Endodermal cell (in vitro differentiated cells): ENCODE measurements around the gene CYP4F3. TPM values are rescaled to one million over a fixed set of nuclear protein-coding genes. Genes with fewer than 3 reads are reported as not detected.

Experiments used
- DNase-seq: peaks from one replicate; pipeline ENCODE4 v3.0.0-alpha.2; 2017
- H3K27ac ChIP-seq: 2 replicates; pipeline ENCODE4 v1.5.1; 2013; ENCODE audit warnings: mild to moderate bottlenecking, low read depth, low read length, moderate library complexity
- H3K27me3 ChIP-seq: 2 replicates; pipeline ENCODE4 v1.6.1; 2013; ENCODE audit warnings: mild to moderate bottlenecking, low read length, moderate library complexity; ENCODE audit not compliant: insufficient read depth, control insufficient read depth, poor library complexity, severe bottlenecking
- H3K36me3 ChIP-seq: 2 replicates; pipeline ENCODE4 v1.7.0; 2013; ENCODE audit warnings: mild to moderate bottlenecking, low read length, moderate library complexity; ENCODE audit not compliant: control insufficient read depth, insufficient read depth
- H3K4me1 ChIP-seq: one replicate; pipeline ENCODE4 v1.7.0; 2013; ENCODE audit warnings: low read length; ENCODE audit not compliant: control insufficient read depth, insufficient read depth
- H3K4me3 ChIP-seq: 2 replicates; pipeline ENCODE4 v1.5.1; 2013; ENCODE audit warnings: mild to moderate bottlenecking, low read length, moderate library complexity
- H3K9ac ChIP-seq: 2 replicates; pipeline ENCODE4 v1.6.1; 2013; ENCODE audit warnings: mild to moderate bottlenecking, low read length, moderate library complexity; ENCODE audit not compliant: poor library complexity, severe bottlenecking; ENCODE audit errors: extremely low read depth
- H3K9me3 ChIP-seq: 2 replicates; pipeline ENCODE4 v1.6.1; 2013; ENCODE audit warnings: mild to moderate bottlenecking, low read length, moderate library complexity; ENCODE audit not compliant: control insufficient read depth
- H3K27ac Mint-ChIP-seq: 2 replicates; pipeline ENCODE4 v1.8.0; 2020; ENCODE audit warnings: mixed read lengths
- H3K27me3 Mint-ChIP-seq: 2 replicates; pipeline ENCODE4 v1.8.0; 2021; ENCODE audit warnings: mild to moderate bottlenecking, mixed read lengths; ENCODE audit not compliant: insufficient read depth
- H3K36me3 Mint-ChIP-seq: 2 replicates; pipeline ENCODE4 v1.8.0; 2020; ENCODE audit warnings: low read depth, mixed read lengths
- H3K4me1 Mint-ChIP-seq: 2 replicates; pipeline ENCODE4 v1.8.0; 2020; ENCODE audit warnings: mixed read lengths
- H3K4me3 Mint-ChIP-seq: 2 replicates; pipeline ENCODE4 v1.8.0; 2020; ENCODE audit warnings: mild to moderate bottlenecking, moderate library complexity, mixed read lengths
- H3K9me3 Mint-ChIP-seq: 2 replicates; pipeline ENCODE4 v1.8.0; 2020; ENCODE audit warnings: mild to moderate bottlenecking, mixed read lengths
- WGBS, 2 experiments: methylation state at CpG; one replicate each; pipeline versions ENCODE4 v1.1.5 to v1.1.7; 2013; ENCODE audit warnings: missing lambda C conversion rate in 2 of 2, mixed read lengths in 1 of 2; ENCODE audit not compliant: insufficient coverage in 1 of 2, insufficient read length in 1 of 2; 5-methylcytosine and 5-hydroxymethylcytosine counted together
- total RNA-seq, 2 donors: library from RNA; stranded (reverse); fragmentation: NEBNext Ultra II Directional in 1 of 2; extraction: Animal tissue kit (Norgen Biotek cat#: 25700) in 1 of 2; gene quantifications; 2 replicates in 1 of 2; 3 replicates in 1 of 2; pipeline ENCODE4 v1.2.1, GENCODE V29; 2021
- TF ChIP-seq, protein P1 (sequence below): fragments of 200-600 bp; sonication (generic); conservative IDR thresholded peaks from 2 replicates; pipeline ENCODE4 v1.5.0; 2021; ENCODE audit warnings: antibody characterized with exemption, mild to moderate bottlenecking

Gene CYP4F3
- total RNA-seq, 2 donors from 2014 or later, result not detected

DNA sequence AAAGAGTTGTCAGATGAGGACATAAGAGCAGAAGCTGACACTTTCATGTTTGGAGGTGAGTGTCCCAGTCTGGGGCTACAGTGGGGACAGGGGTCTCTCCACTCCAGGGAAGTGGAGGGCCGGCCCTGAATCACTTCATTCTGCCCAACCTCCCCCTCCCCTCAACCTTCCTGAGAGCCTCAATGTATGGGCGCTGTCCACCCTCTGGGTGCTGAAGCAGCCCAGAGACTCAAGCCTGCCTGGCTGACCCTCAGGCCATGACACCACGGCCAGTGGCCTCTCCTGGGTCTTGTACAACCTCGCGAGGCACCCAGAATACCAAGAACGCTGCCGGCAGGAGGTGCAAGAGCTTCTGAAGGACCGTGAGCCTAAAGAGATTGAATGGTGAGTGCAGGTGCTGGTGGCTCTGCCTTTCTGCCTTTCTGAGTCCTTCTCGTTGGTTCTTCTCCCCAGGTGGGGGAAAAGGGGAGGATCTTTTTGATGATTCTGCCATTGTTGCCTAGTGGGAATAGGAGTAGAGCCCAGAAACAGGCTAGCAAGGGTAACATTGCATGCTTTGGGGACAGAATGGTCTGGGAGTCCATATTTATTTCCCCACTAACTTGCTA, 16.9 kb upstream of the CYP4F3 start:
- no peak overlapping the region for H3K4me3 ChIP-seq
- WGBS, 2 experiments, result 67 to 79% methylated on average over 3 to 9 of the region's 9 CpGs
- TF ChIP-seq, protein P1, sequence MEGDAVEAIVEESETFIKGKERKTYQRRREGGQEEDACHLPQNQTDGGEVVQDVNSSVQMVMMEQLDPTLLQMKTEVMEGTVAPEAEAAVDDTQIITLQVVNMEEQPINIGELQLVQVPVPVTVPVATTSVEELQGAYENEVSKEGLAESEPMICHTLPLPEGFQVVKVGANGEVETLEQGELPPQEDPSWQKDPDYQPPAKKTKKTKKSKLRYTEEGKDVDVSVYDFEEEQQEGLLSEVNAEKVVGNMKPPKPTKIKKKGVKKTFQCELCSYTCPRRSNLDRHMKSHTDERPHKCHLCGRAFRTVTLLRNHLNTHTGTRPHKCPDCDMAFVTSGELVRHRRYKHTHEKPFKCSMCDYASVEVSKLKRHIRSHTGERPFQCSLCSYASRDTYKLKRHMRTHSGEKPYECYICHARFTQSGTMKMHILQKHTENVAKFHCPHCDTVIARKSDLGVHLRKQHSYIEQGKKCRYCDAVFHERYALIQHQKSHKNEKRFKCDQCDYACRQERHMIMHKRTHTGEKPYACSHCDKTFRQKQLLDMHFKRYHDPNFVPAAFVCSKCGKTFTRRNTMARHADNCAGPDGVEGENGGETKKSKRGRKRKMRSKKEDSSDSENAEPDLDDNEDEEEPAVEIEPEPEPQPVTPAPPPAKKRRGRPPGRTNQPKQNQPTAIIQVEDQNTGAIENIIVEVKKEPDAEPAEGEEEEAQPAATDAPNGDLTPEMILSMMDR, result no peak
- H3K27me3 Mint-ChIP-seq, result no peaks in the 10 kb centered on the region
- H3K27me3 ChIP-seq, result no peaks in the 10 kb centered on the region
- H3K4me3 Mint-ChIP-seq, result no peak overlapping the region
- no peaks in the 10 kb centered on the region for H3K4me1 ChIP-seq
- peak; percentile 75 for DNase-seq
- H3K27ac ChIP-seq, result no peak overlapping the region
- peaks cover 72% of the 10 kb centered on the region for H3K9me3 ChIP-seq
- H3K9ac ChIP-seq, result no peak overlapping the region
- no peaks in the 10 kb centered on the region for H3K36me3 ChIP-seq
- peaks cover 80% of the 10 kb centered on the region for H3K9me3 Mint-ChIP-seq
- peaks cover 2% of the 10 kb centered on the region for H3K36me3 Mint-ChIP-seq
- no peaks in the 10 kb centered on the region for H3K4me1 Mint-ChIP-seq
- no peak overlapping the region for H3K27ac Mint-ChIP-seq

- Histone ChIP-seq H3K4me1 (no peaks in the 10 kb centered on the region), H3K27ac (no peak overlapping the region), H3K9me3 (peaks cover 78% of the 10 kb centered on the region), H3K27me3 (no peaks in the 10 kb centered on the region), H3K36me3 (no peaks in the 10 kb centered on the region), H3K9ac (no peak overlapping the region), H3K4me3 (no peak overlapping the region)
- no peaks in the 10 kb centered on the region for H3K4me1 Mint-ChIP-seq
- H3K27me3 Mint-ChIP-seq, result no peaks in the 10 kb centered on the region
- H3K4me3 Mint-ChIP-seq, result no peak overlapping the region
- no peak overlapping the region for H3K27ac Mint-ChIP-seq
- no peaks in the 10 kb centered on the region for H3K36me3 Mint-ChIP-seq
- TF ChIP-seq, protein P1, result no peak
- 76 to 81% methylated on average over 3 to 22 of the region's 22 CpGs for WGBS, 2 experiments
- H3K9me3 Mint-ChIP-seq, result peaks cover 74% of the 10 kb centered on the region
- no peak for DNase-seq
Observed at GRCh38 chr19:15628236-15629002, 12.3 kb upstream of the CYP4F3 start.

GRCh38 chr19:15629003-15629880, 11.5 kb upstream of the CYP4F3 start:
- Mint-ChIP-seq H3K27ac (no peak overlapping the region), H3K4me1 (no peaks in the 10 kb centered on the region), H3K9me3 (peaks cover 71% of the 10 kb centered on the region), H3K4me3 (no peak overlapping the region), H3K27me3 (no peaks in the 10 kb centered on the region), H3K36me3 (no peaks in the 10 kb centered on the region)
- H3K4me1 ChIP-seq, result no peaks in the 10 kb centered on the region
- TF ChIP-seq, protein P1, result peak; percentile 75
- H3K36me3 ChIP-seq, result no peaks in the 10 kb centered on the region
- H3K9me3 ChIP-seq, result peaks cover 75% of the 10 kb centered on the region
- H3K27ac ChIP-seq, result no peak overlapping the region
- H3K4me3 ChIP-seq, result no peak overlapping the region
- WGBS, 2 experiments, result 67 to 74% methylated on average over 20 to 25 of the region's 25 CpGs
- H3K9ac ChIP-seq, result no peak overlapping the region
- H3K27me3 ChIP-seq, result no peaks in the 10 kb centered on the region
- DNase-seq, result peak; percentile 93
